Transverse colon (tissue), 4 donors: ENCODE data around the gene CPA2.

Source experiments
- CTCF ChIP-seq, 5 experiments: fragments of 200-600 bp in 3 of 5; fragments of 450-650 bp in 2 of 5; sonication (generic) in 3 of 5; IDR thresholded peaks; 1 replicate in 2 of 5; 2 replicates in 3 of 5; pipeline ENCODE4 v1.5.1; 2016 to 2017; ENCODE audit warnings: antibody characterized with exemption in 5 of 5, inconsistent platforms in 3 of 5, mild to moderate bottlenecking in 2 of 5, moderate library complexity in 1 of 5
- EP300 ChIP-seq: sonication (generic); formaldehyde crosslinking; IDR thresholded peaks from one replicate; pipeline ENCODE4 v1.6.1; 2017; ENCODE audit warnings: antibody characterized with exemption, low read depth
- POLR2A ChIP-seq: fragments of 450-650 bp; IDR thresholded peaks from one replicate; pipeline ENCODE4 v1.6.1; 2016; ENCODE audit warnings: antibody characterized with exemption, mild to moderate bottlenecking, moderate library complexity
- POLR2AphosphoS5 ChIP-seq, 3 donors: sonication (generic); formaldehyde crosslinking; IDR thresholded peaks; one replicate each; pipeline ENCODE4 v1.6.1; 2016; ENCODE audit warnings: antibody characterized with exemption in 3 of 3

DNA sequence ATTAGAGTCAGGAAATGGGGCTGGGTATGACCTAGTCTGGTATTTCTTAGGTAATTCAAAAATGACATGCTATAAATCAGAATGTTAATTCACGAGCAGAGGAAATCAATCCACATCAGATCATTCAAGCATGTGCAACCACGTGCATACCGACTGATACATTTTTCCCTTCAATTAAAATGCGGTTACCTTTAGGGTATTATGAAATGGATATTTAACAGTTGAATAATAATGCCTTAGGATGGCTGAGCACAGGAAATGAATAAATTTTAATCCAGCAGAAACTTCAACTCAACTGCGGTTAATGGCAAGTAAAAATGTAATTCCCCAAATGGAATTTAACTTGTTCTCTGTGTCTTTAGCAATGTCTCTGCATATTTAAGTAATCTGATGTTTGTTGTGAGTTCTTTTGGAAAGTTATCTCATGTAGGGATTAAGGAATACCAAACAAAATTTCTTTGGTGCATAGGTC is 9.2 kb downstream of the CPA2 start:
- no peak for TF ChIP-seq CTCF (IDR thresholded peaks at IDR 0.05)
- no peak for TF ChIP-seq POLR2AphosphoS5 (IDR thresholded peaks at IDR 0.05)
- no peak for TF ChIP-seq POLR2A
- TF ChIP-seq EP300, result no peak
